ENCODE results near the gene IL3RA.
"Not testable (repeated sequence)": the region's sequence is repeated elsewhere in the genome, so short reads cannot be mapped to it uniquely, and the experiment has no call there.

The IL3RA gene

GRCh38 chrX:1425381-1425780 lies 88.8 kb downstream of the IL3RA start:
- DNase-seq (ENCODE audit: low read depth) = no peak

DNA sequence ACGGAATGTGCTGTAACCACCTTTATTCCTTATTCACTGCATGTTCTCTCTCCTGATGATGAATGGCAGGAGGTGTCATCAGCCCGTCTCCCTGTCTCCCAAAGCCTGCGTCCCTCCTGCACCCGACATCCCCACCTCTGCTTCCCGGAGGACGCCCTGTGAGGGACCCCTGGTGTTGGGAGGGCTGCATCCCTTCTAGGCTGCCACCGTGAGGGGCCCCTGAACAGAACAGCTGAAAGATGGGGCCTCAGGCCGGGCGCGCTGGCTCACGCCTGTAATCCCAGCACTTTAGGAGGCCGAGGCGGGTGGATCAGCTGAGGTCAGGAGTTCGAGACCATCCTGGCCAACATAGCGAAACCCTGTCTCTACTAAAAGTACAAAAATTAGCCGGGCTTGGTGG lies 89.7 kb downstream of the IL3RA start:
- not testable (repeated sequence) for DNase-seq (ENCODE audit: low read depth)

DNA sequence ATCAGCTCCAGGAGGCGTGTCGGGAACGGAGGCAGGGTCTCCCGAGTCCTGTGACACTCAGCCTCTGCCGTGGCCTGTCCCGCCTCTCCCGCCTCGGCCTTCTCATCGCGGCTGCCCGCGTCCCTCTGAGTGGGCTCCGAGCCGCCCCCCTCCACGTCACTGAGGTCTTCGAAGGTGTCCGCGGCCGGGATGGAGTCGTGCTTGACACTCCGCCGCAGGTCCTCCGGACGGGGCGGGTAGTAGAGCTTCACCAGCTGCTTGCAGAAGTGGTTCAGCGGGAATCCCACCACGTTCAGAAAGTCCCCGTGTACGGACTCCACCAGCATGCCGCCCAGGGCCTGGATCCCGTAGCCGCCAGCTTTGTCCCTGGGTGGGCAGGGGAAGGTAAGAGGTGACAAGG lies 91.2 kb downstream of the IL3RA start:
- no peak for DNase-seq (ENCODE audit: low read depth)

- no peak for DNase-seq (ENCODE audit: low read depth)
Measured at GRCh38 chrX:1430451-1430850, 93.9 kb downstream of the IL3RA start.
